HepG2 (cell line): ENCODE data around the gene ZNF544. TPM values are rescaled to one million over a fixed set of nuclear protein-coding genes. Genes with fewer than 3 reads are reported as not detected.

Experiments used
- AHDC1 ChIP-seq: sonication (generic); formaldehyde crosslinking; IDR thresholded peaks from 2 replicates; pipeline ENCODE4 v1.5.1; 2020; ENCODE audit warnings: mild to moderate bottlenecking, missing genetic modification reagents, borderline replicate concordance
- BCL6 ChIP-seq: IDR thresholded peaks from 2 replicates; pipeline ENCODE4 v1.6.1; 2016; ENCODE audit warnings: missing genetic modification reagents, missing compliant biosample characterization
- CAMTA2 ChIP-seq: sonication (generic); formaldehyde crosslinking; IDR thresholded peaks from 2 replicates; pipeline ENCODE4 v1.4.0; 2020; ENCODE audit warnings: mild to moderate bottlenecking, missing genetic modification reagents, borderline replicate concordance
- FOXJ3 ChIP-seq: sonication (generic); formaldehyde crosslinking; IDR thresholded peaks from 2 replicates; pipeline ENCODE4 v1.4.0; 2020; ENCODE audit warnings: missing genetic modification reagents, mild to moderate bottlenecking, borderline replicate concordance
- NFKBIZ ChIP-seq: IDR thresholded peaks from 2 replicates; pipeline ENCODE4 v1.6.1; 2018; ENCODE audit warnings: missing genetic modification reagents, missing compliant biosample characterization
- NONO ChIP-seq, 2 experiments: fragments of 450-650 bp in 1 of 2; sonication (generic) in 1 of 2; formaldehyde crosslinking in 1 of 2; IDR thresholded peaks in 1 of 2; conservative IDR thresholded peaks in 1 of 2; 2 replicates each; pipeline versions ENCODE4 v1.6.1 to v1.8.0; 2017 to 2022; ENCODE audit warnings: mild to moderate bottlenecking in 1 of 2, missing genetic modification reagents in 1 of 2, moderate library complexity in 1 of 2
- NR2F6 ChIP-seq, 2 experiments: IDR thresholded peaks; 2 replicates each; pipeline ENCODE4 v1.6.1; 2016; ENCODE audit warnings: antibody characterized with exemption in 1 of 2, mild to moderate bottlenecking in 1 of 2
- ONECUT2 ChIP-seq: sonication (generic); formaldehyde crosslinking; IDR thresholded peaks from 2 replicates; pipeline ENCODE4 v1.4.0; 2020; ENCODE audit warnings: missing genetic modification reagents
- TAF1 ChIP-seq: sonication (generic); formaldehyde crosslinking; IDR thresholded peaks from 2 replicates; pipeline ENCODE4 v1.4.0; 2020; ENCODE audit warnings: missing genetic modification reagents
- TRAFD1 ChIP-seq: sonication (generic); formaldehyde crosslinking; IDR thresholded peaks from 2 replicates; pipeline ENCODE4 v1.5.1; 2020; ENCODE audit warnings: missing genetic modification reagents, mild to moderate bottlenecking, borderline replicate concordance
- ZBTB7A ChIP-seq: sonication (generic); formaldehyde crosslinking; IDR thresholded peaks from 2 replicates; pipeline ENCODE4 v1.8.0; 2022; ENCODE audit warnings: mild to moderate bottlenecking, missing genetic modification reagents
- ZNF180 ChIP-seq: sonication (generic); formaldehyde crosslinking; IDR thresholded peaks from 2 replicates; pipeline ENCODE4 v1.4.0; 2020; ENCODE audit warnings: low read depth, missing genetic modification reagents, borderline replicate concordance
- ZNF256 ChIP-seq: sonication (generic); formaldehyde crosslinking; conservative IDR thresholded peaks from 2 replicates; pipeline ENCODE4 v1.4.0; 2020; ENCODE audit warnings: missing genetic modification reagents
- ZNF329 ChIP-seq: sonication (generic); formaldehyde crosslinking; IDR thresholded peaks from 2 replicates; pipeline ENCODE4 v1.9.0; 2021; ENCODE audit warnings: low read depth, mild to moderate bottlenecking, missing genetic modification reagents
- ZNF549 ChIP-seq: sonication (generic); formaldehyde crosslinking; IDR thresholded peaks from 2 replicates; pipeline ENCODE4 v1.5.0; 2020; ENCODE audit warnings: missing genetic modification reagents
- ZNF556 ChIP-seq: sonication (generic); formaldehyde crosslinking; IDR thresholded peaks from 2 replicates; pipeline ENCODE4 v1.4.0; 2020; ENCODE audit warnings: mild to moderate bottlenecking, missing genetic modification reagents, borderline replicate concordance
- ZNF776 ChIP-seq: sonication (generic); formaldehyde crosslinking; IDR thresholded peaks from 2 replicates; pipeline ENCODE4 v1.4.0; 2020; ENCODE audit warnings: mild to moderate bottlenecking, missing genetic modification reagents
- ZNF788 ChIP-seq: sonication (generic); formaldehyde crosslinking; IDR thresholded peaks from 2 replicates; pipeline ENCODE4 v1.5.0; 2020; ENCODE audit warnings: mild to moderate bottlenecking, missing genetic modification reagents, borderline replicate concordance
- ZNF800 ChIP-seq: sonication (generic); formaldehyde crosslinking; IDR thresholded peaks from 2 replicates; pipeline ENCODE4 v1.4.0; 2020; ENCODE audit warnings: missing genetic modification reagents
- ZNF816 ChIP-seq: sonication (generic); formaldehyde crosslinking; IDR thresholded peaks from 2 replicates; pipeline ENCODE4 v1.8.0; 2022; ENCODE audit warnings: missing genetic modification reagents, mild to moderate bottlenecking, borderline replicate concordance
- polyA plus RNA-seq, 8 experiments: library from polyadenylated mRNA; depleted of rRNA in 3 of 8; stranded (reverse) in 7 of 8; unstranded in 1 of 8; fragments of >200 nt; fragmentation: Illumina TruSeq in 4 of 8; extraction: Trizol in 4 of 8; gene quantifications; 2 replicates each; pipeline versions ENCODE4 v1.2.1 to v1.2.3, GENCODE V29; 2011 to 2016; ENCODE audit warnings: low read depth in 4 of 8, missing spikeins in 1 of 8, mixed read lengths in 1 of 8; ENCODE audit not compliant: insufficient read depth in 1 of 8
- total RNA-seq, 5 experiments: library from RNA; depleted of rRNA; stranded (reverse); fragments of >200 nt; fragmentation: Illumina TruSeq; extraction: Trizol; gene quantifications; 2 replicates each; pipeline ENCODE4 v1.2.3, GENCODE V29; 2016; ENCODE audit warnings: low read depth in 1 of 5

ZNF544 gene
- total and polyA plus RNA-seq, 2 of the 13 experiments (the other 11 are each of a cell fraction or from before 2014, with no cell fraction given), result 13.1 to 17.0 TPM

- TF ChIP-seq AHDC1 (CRISPR knock-in tag), result no peak
- peak; percentile 54; the same call in 1 of the 2 replicates for TF ChIP-seq ZNF556 (CRISPR knock-in tag)
- TF ChIP-seq ZBTB7A (CRISPR knock-in tag), result no peak
- TF ChIP-seq ZNF788 (CRISPR knock-in tag), result no peak
- no peak for TF ChIP-seq NR2F6 (IDR thresholded peaks at IDR 0.05)
- no peak; the same call in 1 of the 2 replicates for TF ChIP-seq NR2F6 (CRISPR knock-in tag; IDR thresholded peaks at IDR 0.05)
- TF ChIP-seq ZNF256 (CRISPR knock-in tag), result peak; percentile 75; the same call in 1 of the 2 replicates
- TF ChIP-seq BCL6 (CRISPR knock-in tag), result no peak
- no peak for TF ChIP-seq ZNF549 (CRISPR knock-in tag)
- no peak for TF ChIP-seq ZNF816
- peak; percentile 36; the same call in 1 of the 2 replicates for TF ChIP-seq TRAFD1 (CRISPR knock-in tag)
- TF ChIP-seq NONO (IDR thresholded peaks at IDR 0.05), result no peak
- TF ChIP-seq NONO (CRISPR knock-in tag; conservative IDR thresholded peaks at IDR 0.05), result no peak
- TF ChIP-seq ZNF800, result peak; percentile 67
- TF ChIP-seq ONECUT2, result no peak
- no peak for TF ChIP-seq ZNF329
- no peak for TF ChIP-seq CAMTA2 (CRISPR knock-in tag)
- TF ChIP-seq TAF1 (CRISPR knock-in tag), result no peak
- TF ChIP-seq NFKBIZ (CRISPR knock-in tag), result no peak; the same call in 1 of the 2 replicates
- TF ChIP-seq ZNF180, result no peak
- TF ChIP-seq FOXJ3 (CRISPR knock-in tag), result peak; percentile 48; the same call in 1 of the 2 replicates
- no peak for TF ChIP-seq ZNF776 (CRISPR knock-in tag)
Observed at GRCh38 chr19:58279042-58279924, 50.6 kb downstream of the ZNF544 start (continued).
